GM06990 (cell line): ENCODE results near the gene FBXW4.
"Not testable (repeated sequence)": the region's sequence is repeated elsewhere in the genome, so short reads cannot be mapped to it uniquely, and the experiment has no call there.

Experiments used
- DNase-seq: peaks from one replicate; pipeline ENCODE4 v3.0.0-alpha.2; 2011; ENCODE audit not compliant: insufficient read length; ENCODE audit errors: extremely low read depth
- H3K27me3 ChIP-seq: replicated peaks from 2 replicates; pipeline ENCODE4 v1.6.0; 2011; ENCODE audit warnings: low read length; ENCODE audit not compliant: control insufficient read depth, insufficient read depth
- H3K36me3 ChIP-seq: 2 replicates; pipeline ENCODE4 v1.5.1; 2011; ENCODE audit warnings: low read length; ENCODE audit not compliant: control insufficient read depth, insufficient read depth
- H3K4me3 ChIP-seq: replicated peaks from 2 replicates; pipeline ENCODE4 v1.5.1; 2011; ENCODE audit warnings: low read depth, mild to moderate bottlenecking, control low read depth, low read length
- TF ChIP-seq, protein P1 (sequence below): IDR thresholded peaks from 2 replicates; pipeline ENCODE4 v1.5.1; 2011; ENCODE audit warnings: low read length, control low read depth, mild to moderate bottlenecking, inconsistent platforms; ENCODE audit not compliant: insufficient read depth, poor library complexity, severe bottlenecking

The FBXW4 gene

DNA sequence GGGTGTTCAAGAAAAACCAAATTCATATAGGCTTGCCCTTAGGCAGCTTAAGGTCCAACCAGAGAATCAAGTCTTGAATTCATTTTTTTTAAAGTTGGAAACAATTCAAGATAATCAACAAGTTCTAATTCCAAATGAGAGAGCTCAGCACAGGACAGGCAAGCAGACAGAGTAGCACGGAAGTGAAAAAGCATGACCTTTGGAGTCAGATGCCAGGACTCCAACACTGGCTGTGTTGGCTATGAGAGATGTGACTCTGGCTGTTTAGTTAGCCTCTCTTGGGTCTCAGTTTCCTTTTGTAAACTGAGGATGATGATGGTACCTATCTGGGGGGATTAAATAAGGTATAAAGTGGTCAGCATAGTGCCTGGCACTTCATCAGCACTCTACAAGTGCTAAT is 49.3 kb downstream of the FBXW4 start:
- no peak for DNase-seq
- peaks cover 8% of the 10 kb centered on the region for H3K36me3 ChIP-seq
- no peaks in the 10 kb centered on the region for H3K27me3 ChIP-seq
- H3K4me3 ChIP-seq: no peak overlapping the region
- TF ChIP-seq, protein P1, sequence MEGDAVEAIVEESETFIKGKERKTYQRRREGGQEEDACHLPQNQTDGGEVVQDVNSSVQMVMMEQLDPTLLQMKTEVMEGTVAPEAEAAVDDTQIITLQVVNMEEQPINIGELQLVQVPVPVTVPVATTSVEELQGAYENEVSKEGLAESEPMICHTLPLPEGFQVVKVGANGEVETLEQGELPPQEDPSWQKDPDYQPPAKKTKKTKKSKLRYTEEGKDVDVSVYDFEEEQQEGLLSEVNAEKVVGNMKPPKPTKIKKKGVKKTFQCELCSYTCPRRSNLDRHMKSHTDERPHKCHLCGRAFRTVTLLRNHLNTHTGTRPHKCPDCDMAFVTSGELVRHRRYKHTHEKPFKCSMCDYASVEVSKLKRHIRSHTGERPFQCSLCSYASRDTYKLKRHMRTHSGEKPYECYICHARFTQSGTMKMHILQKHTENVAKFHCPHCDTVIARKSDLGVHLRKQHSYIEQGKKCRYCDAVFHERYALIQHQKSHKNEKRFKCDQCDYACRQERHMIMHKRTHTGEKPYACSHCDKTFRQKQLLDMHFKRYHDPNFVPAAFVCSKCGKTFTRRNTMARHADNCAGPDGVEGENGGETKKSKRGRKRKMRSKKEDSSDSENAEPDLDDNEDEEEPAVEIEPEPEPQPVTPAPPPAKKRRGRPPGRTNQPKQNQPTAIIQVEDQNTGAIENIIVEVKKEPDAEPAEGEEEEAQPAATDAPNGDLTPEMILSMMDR: no peak

DNA sequence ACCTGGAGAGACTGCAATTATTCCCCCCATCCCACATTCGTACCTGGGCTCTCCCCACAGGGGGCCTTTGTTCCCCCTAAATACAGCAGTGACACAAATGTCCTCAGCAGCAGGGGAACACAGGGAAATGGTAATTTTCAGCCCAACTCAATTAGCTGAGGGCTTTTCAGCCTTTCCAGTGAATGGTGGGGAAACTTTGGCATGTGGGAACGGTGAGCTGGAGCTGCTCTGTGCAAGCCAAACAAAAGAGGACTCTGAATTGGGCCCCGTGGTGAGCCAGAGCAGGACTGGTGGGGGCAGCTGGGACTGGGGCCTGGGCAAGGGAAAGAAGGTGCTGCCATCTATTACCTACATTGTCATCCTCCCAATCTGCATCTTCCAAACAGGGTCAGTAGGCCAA is 51.0 kb downstream of the FBXW4 start:
- no peak overlapping the region for H3K4me3 ChIP-seq
- no peaks in the 10 kb centered on the region for H3K27me3 ChIP-seq
- DNase-seq: no peak
- TF ChIP-seq, protein P1: no peak
- H3K36me3 ChIP-seq: peaks cover 3% of the 10 kb centered on the region

DNA sequence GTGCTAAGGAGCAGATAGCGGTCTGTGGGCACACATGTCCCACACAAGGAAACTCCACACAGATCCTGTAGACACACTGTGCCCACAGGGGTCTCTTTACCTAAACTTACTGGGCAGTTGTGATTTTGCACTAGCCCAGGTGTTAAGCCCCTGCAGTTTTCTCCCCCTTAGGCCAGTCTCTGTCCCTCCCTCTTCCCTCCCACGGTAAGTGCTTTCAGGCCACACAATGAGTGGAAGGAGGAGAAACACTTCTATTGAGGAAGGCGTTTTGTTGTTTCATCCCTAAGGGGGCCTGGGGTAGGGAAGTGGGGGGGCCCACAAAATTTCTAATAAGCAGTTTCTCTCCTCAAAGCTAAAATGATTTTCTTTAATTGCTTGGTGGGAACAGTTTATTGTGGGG is 51.4 kb downstream of the FBXW4 start:
- H3K4me3 ChIP-seq: no peak overlapping the region
- peaks cover 3% of the 10 kb centered on the region for H3K36me3 ChIP-seq
- H3K27me3 ChIP-seq: no peaks in the 10 kb centered on the region
- TF ChIP-seq, protein P1: no peak
- DNase-seq: no peak

DNA sequence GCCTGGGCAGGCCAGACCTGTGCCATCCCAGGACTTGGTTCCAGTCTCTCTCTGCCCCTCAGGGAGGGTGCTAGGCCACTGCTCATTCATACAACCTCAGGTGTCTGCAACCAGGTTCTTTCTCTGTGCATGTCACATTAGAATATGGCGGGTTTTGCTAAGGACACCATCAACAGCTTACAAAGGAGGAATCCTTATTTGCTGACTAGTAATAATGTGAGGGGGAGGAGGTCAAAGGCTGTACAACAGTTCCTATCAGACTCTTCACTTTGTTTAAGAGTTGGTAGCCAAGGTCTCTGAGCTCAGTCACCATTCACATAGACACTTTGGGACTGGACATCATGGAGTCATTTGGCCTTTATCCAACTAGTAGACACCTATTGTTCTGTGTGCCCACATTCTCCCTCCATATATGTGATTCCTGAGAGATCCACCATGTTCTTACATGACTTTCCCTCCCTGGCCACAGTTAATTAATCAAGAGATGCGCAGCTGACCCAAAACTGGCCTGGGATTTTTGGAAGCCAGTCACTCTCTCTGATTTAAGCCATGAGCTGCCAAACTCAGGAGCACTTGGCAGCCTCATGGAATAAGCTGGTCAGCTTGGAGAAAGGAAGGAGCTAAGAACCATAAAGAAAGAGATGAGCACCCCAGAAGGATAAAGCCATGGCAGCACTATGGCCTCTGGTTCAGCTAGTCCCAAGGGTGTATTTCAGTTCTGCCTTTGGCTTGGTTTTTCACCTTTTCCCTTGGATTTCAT is 55.6 kb downstream of the FBXW4 start:
- H3K4me3 ChIP-seq: no peak overlapping the region
- DNase-seq: no peak
- no peaks in the 10 kb centered on the region; the same call in none of the 2 replicates for H3K36me3 ChIP-seq
- H3K27me3 ChIP-seq: no peaks in the 10 kb centered on the region
- TF ChIP-seq, protein P1: no peak

DNA sequence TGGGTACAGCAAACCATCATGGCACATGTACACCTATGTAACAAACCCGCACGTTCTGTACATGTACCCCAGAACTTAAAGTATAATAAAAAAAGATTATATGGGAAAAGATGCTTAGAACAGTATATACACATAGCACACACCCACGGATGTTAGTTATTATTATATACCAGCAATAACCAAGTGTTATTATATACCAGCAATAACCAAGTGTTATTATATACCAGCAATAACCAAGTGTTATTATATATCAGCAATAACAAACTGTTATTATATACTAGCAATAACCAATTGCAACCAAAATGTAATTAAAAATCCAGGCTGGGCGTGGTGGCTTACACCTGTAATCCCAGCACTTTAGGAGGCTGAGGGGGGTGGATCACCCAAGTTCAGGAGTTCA is 61.5 kb downstream of the FBXW4 start:
- H3K4me3 ChIP-seq, H3K27me3 ChIP-seq, DNase-seq, H3K36me3 ChIP-seq: not testable (repeated sequence)

DNA sequence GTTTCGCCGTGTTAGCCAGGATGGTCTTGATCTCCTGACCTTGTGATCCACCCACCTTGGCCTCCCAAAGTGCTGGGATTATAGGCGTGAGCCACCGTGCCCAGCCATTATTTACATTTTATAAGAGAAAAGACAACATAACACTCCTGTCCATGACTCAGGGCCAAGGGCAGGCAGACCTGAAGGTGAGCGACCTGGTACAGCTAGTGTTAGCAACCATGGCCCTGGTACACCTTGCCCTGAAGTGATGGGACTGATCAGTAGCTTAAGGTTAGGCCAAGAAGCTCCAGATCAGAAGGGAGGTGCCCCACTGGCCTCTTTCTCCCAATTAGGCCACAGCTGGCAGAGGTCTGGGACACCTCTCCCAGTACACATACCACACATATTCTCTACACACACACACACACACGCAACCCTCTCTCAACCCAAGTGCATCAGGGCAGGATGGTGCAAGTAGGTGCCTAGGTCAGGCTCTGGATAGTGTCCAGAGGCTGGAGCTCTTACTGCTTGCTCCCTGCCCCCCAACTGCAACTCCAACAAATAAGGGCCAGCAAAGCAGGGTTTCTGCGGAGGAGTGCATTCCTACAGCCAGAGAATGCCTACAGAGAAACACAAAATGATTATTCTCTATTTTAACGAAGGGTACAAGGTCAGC is 63.0 kb downstream of the FBXW4 start:
- no peak for DNase-seq
- TF ChIP-seq, protein P1: no peak
- Histone ChIP-seq H3K4me3 (no peak overlapping the region), H3K27me3 (no peaks in the 10 kb centered on the region), H3K36me3 (peaks cover 6% of the 10 kb centered on the region)
